T-helper 2 cell (primary cell): Measurements from ENCODE around the gene GGT6.
"Not testable (repeated sequence)": the region's sequence is repeated elsewhere in the genome, so short reads cannot be mapped to it uniquely, and the experiment has no call there.

Experiments used
- DNase-seq, 5 experiments: peaks; one replicate each; pipeline versions ENCODE4 v3.0.0 to v3.0.0-alpha.2; 2012 to 2022

Gene GGT6

GRCh38 chr17:4591529-4591928 lies 31.2 kb upstream of the GGT6 start:
- no peak for DNase-seq

- no peak for DNase-seq
These were observed 30.6 kb upstream of the GGT6 start for GRCh38 chr17:4590981-4591453.

GRCh38 chr17:4590042-4590441 lies 29.7 kb upstream of the GGT6 start:
- not testable (repeated sequence) for DNase-seq

GRCh38 chr17:4588898-4589625 lies 28.7 kb upstream of the GGT6 start:
- DNase-seq = no peak

GRCh38 chr17:4588391-4588790 lies 28.0 kb upstream of the GGT6 start:
- DNase-seq = no peak

- no peak for DNase-seq
These were observed 27.4 kb upstream of the GGT6 start for GRCh38 chr17:4587803-4588202.

GRCh38 chr17:4587195-4587594 lies 26.8 kb upstream of the GGT6 start:
- DNase-seq = no peak

- no peak for DNase-seq
These were observed 25.7 kb upstream of the GGT6 start for GRCh38 chr17:4586043-4586442.

- no peak for DNase-seq
These were observed 25.2 kb upstream of the GGT6 start for GRCh38 chr17:4585638-4585994.

GRCh38 chr17:4584917-4585637 lies 24.7 kb upstream of the GGT6 start:
- DNase-seq = no peak

GRCh38 chr17:4584101-4584916 lies 23.9 kb upstream of the GGT6 start, which contains the start of gene SMTNL2:
Gene SMTNL2 (plus strand): TSS chr17:4584529. CDS start chr17:4584606, 77 bp downstream.
- peak in 1 of 5 experiments; percentile 13 for DNase-seq

GRCh38 chr17:4583782-4584100 lies 23.4 kb upstream of the GGT6 start:
- DNase-seq = no peak

- no peak for DNase-seq
These were observed 22.8 kb upstream of the GGT6 start for GRCh38 chr17:4583206-4583605.

- DNase-seq = no peak
These were observed 22.3 kb upstream of the GGT6 start for GRCh38 chr17:4582691-4583090.

- no peak for DNase-seq
These were observed 21.7 kb upstream of the GGT6 start for GRCh38 chr17:4582101-4582501.

- no peak for DNase-seq
These were observed 19.9 kb upstream of the GGT6 start for GRCh38 chr17:4580291-4580690.

- DNase-seq = no peak
These were observed 19.3 kb upstream of the GGT6 start for GRCh38 chr17:4579678-4580077.

- not testable (repeated sequence) for DNase-seq
These were observed 18.0 kb upstream of the GGT6 start for GRCh38 chr17:4578349-4578748.

GRCh38 chr17:4577386-4577993 lies 17.1 kb upstream of the GGT6 start:
- DNase-seq = no peak

- DNase-seq = no peak
These were observed 16.4 kb upstream of the GGT6 start for GRCh38 chr17:4576729-4577322.

GRCh38 chr17:4576161-4576558 lies 15.8 kb upstream of the GGT6 start:
- DNase-seq = no peak

GRCh38 chr17:4574448-4575045 lies 14.2 kb upstream of the GGT6 start:
- DNase-seq = no peak
